Measurements from ENCODE around the gene OR4D2. TPM values are rescaled to one million over a fixed set of nuclear protein-coding genes. Genes with fewer than 3 reads are reported as not detected.

The OR4D2 gene
- total RNA-seq, 2 experiments from 2014 or later: not detected

Other genes with a start within 250 kb of the OR4D2 start
- under 1 TPM in 1 of 2 experiments, not detected in 1; 0.47 TPM for gene CUEDC1, start 211.6 kb upstream of the OR4D2 start, total RNA-seq
- gene VEZF1, start 178.7 kb upstream of the OR4D2 start, total RNA-seq: 10 to 100 TPM; 46.7 to 52.0 TPM
- gene SRSF1, start 159.7 kb upstream of the OR4D2 start, total RNA-seq: 100 to 1,000 TPM; 363 to 365 TPM
- 10 to 100 TPM; 30.1 to 31.9 TPM for gene DYNLL2, start 83.6 kb upstream of the OR4D2 start, total RNA-seq
- gene OR4D1, start 18.6 kb upstream of the OR4D2 start, total RNA-seq: under 1 TPM; 0.54 to 0.77 TPM
- gene EPX, start 25.7 kb downstream of the OR4D2 start, total RNA-seq: not detected
- gene MKS1, start 52.3 kb downstream of the OR4D2 start, total RNA-seq: 10 to 100 TPM; 17.6 to 18.5 TPM
- gene LPO, start 71.6 kb downstream of the OR4D2 start, total RNA-seq: not detected
- not detected for gene MPO, start 114.0 kb downstream of the OR4D2 start, total RNA-seq
- 10 to 100 TPM; 44.1 to 57.5 TPM for gene TSPOAP1, start 161.8 kb downstream of the OR4D2 start, total RNA-seq
- 10 to 100 TPM; 66.1 to 69.0 TPM for gene SUPT4H1, start 185.2 kb downstream of the OR4D2 start, total RNA-seq

Measured in activated CD4-positive, alpha-beta T cell treated with anti-CD3 and anti-CD28 coated beads, Interleukin-2, amount 10 ng/mL, durations not matched to agents 7 days and 5 days (primary cell).